MM.1S (cell line): ENCODE measurements around the gene MAD1L1.

Experiments
- CTCF ChIP-seq: fragments of 300-600 bp; sonication (generic); IDR thresholded peaks from 2 replicates; pipeline ENCODE4 v1.5.1; 2016; ENCODE audit warnings: antibody characterized with exemption, low read length, mixed read lengths
- EZH2 ChIP-seq: fragments of 300-600 bp; sonication (generic); optimal IDR thresholded peaks from 2 replicates; pipeline ENCODE3; 2017; ENCODE audit warnings: low read depth, mild to moderate bottlenecking, antibody characterized with exemption, low read length, mixed read lengths

- no peak for TF ChIP-seq CTCF
- no peak for TF ChIP-seq EZH2
Measured at GRCh38 chr7:2036786-2037185, 196.0 kb downstream of the MAD1L1 start.
